Upper lobe of right lung (tissue), 1 donor: ENCODE measurements around the gene SLC46A2. TPM values are rescaled to one million over a fixed set of nuclear protein-coding genes. Genes with fewer than 3 reads are reported as not detected.

Experiments
- ATAC-seq: fragments of 200-7000 bp; cut with Tn5 transposase; one replicate; pipeline ENCODE4 v1.9.1; 2020; ENCODE audit warnings: mild to moderate bottlenecking, moderate library complexity
- DNase-seq: peaks from one replicate; pipeline ENCODE4 v3.0.0-alpha.2; 2020
- H3K27ac ChIP-seq: fragments of 200-600 bp; one replicate; pipeline ENCODE4 v1.8.0; 2022
- H3K27me3 ChIP-seq: fragments of 200-600 bp; one replicate; pipeline ENCODE4 v1.8.0; 2022; ENCODE audit warnings: mild to moderate bottlenecking
- H3K36me3 ChIP-seq: fragments of 200-600 bp; one replicate; pipeline ENCODE4 v1.8.0; 2022
- H3K4me1 ChIP-seq: fragments of 200-600 bp; one replicate; pipeline ENCODE4 v1.8.0; 2022
- H3K4me3 ChIP-seq: fragments of 200-600 bp; one replicate; pipeline ENCODE4 v1.8.0; 2022; ENCODE audit warnings: mild to moderate bottlenecking
- H3K9me3 ChIP-seq: fragments of 200-600 bp; one replicate; pipeline ENCODE4 v1.8.0; 2022
- intact Hi-C: fragments of 100-400 bp; cut with DNase I; formaldehyde crosslinking; loops from one replicate; pipeline ENCODE4 v1.11.0; 2022
- total RNA-seq: library from RNA; stranded (reverse); fragmentation: NEBNext Ultra II Directional; extraction: Animal tissue kit (Norgen Biotek cat#: 25700); gene quantifications from one replicate; pipeline ENCODE4 v1.2.1, GENCODE V29; 2021
- TF ChIP-seq, protein P1 (sequence below): fragments of 200-600 bp; IDR thresholded peaks from one replicate; pipeline ENCODE4 v1.8.0; 2022; ENCODE audit warnings: antibody characterized with exemption
- donor health status: DM: no; HTN: yes; CAD: no; lungs with severe emphysema.

Gene SLC46A2
- total RNA-seq, 1 donor from 2014 or later: 17.0 TPM

DNA sequence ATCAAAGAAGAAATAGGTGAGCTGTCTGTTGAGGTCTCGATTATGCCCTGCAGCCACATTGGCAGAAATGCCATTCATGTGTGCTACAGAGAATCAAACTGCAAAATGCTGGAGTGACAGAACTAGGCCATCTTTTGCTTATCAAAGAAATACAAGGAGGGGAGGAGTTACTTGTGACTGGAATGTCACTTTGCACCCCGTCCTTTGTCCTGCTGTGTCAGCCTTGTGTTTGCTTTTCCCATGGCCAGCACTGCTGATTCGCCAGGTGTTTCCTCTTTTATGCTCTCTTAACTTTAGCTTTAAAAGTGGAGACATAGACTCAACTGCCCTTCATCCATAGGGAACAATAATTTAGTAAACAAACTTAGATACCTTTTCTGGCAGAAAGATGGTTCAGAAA is 54.3 kb downstream of the SLC46A2 start:
- Histone ChIP-seq H3K27ac (no peak overlapping the region), H3K4me3 (no peak overlapping the region), H3K4me1 (peaks cover 11% of the 10 kb centered on the region), H3K9me3 (no peaks in the 10 kb centered on the region), H3K27me3 (no peaks in the 10 kb centered on the region), H3K36me3 (peaks cover 36% of the 10 kb centered on the region)
- intact Hi-C loops: no loop called here
- ATAC-seq (no peak), DNase-seq (no peak)
- TF ChIP-seq, protein P1, sequence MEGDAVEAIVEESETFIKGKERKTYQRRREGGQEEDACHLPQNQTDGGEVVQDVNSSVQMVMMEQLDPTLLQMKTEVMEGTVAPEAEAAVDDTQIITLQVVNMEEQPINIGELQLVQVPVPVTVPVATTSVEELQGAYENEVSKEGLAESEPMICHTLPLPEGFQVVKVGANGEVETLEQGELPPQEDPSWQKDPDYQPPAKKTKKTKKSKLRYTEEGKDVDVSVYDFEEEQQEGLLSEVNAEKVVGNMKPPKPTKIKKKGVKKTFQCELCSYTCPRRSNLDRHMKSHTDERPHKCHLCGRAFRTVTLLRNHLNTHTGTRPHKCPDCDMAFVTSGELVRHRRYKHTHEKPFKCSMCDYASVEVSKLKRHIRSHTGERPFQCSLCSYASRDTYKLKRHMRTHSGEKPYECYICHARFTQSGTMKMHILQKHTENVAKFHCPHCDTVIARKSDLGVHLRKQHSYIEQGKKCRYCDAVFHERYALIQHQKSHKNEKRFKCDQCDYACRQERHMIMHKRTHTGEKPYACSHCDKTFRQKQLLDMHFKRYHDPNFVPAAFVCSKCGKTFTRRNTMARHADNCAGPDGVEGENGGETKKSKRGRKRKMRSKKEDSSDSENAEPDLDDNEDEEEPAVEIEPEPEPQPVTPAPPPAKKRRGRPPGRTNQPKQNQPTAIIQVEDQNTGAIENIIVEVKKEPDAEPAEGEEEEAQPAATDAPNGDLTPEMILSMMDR: no peak

DNA sequence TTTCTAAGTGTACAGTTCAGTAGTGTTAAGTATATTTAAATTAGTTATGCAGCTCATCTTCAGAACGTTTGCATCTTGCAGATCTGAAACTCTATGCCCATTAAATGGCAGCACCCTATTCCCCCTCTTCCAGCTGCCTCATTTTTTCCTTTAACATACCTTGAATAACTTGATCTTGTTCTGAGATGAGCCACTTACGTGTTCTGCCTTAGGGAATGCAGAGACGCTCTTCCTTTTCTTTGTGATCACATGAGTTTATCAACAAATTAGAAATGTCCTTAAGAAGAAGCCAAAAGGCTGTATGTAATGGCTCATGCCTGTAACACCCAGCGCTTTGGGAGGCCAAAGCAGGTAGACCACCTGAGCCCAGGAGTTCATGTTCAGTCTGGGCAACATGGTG is 57.6 kb downstream of the SLC46A2 start:
- DNase-seq: no peak
- TF ChIP-seq, protein P1: no peak
- ATAC-seq: no peak
- Histone ChIP-seq H3K9me3 (no peaks in the 10 kb centered on the region), H3K4me1 (peaks cover 20% of the 10 kb centered on the region), H3K36me3 (peaks cover 21% of the 10 kb centered on the region), H3K27me3 (no peaks in the 10 kb centered on the region), H3K27ac (no peak overlapping the region), H3K4me3 (no peak overlapping the region)
- intact Hi-C loops: no loop called here

DNA sequence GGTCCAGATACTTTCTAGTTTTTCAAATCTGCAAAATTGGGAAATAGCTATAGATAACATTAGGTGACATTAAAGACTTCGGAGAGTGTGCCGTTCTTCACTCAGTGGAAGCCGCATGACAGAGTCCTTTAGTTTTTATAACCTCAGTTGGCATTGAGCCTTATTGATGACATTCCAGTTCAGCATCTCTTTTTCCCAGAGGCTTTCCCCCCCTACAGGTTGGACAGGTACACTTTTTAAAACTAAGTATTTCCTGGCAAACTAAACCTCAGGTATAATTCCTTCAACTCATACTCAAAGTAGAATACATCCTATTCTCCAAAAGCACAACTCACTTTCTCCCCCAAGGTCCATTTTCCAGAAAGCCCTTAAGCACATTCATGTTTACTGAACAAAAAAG is 58.7 kb downstream of the SLC46A2 start:
- intact Hi-C loops: no loop called here
- Histone ChIP-seq H3K4me3 (no peak overlapping the region), H3K27me3 (no peaks in the 10 kb centered on the region), H3K4me1 (peaks cover 20% of the 10 kb centered on the region), H3K27ac (peak overlapping the region; percentile 69), H3K36me3 (peaks cover 15% of the 10 kb centered on the region), H3K9me3 (no peaks in the 10 kb centered on the region)
- TF ChIP-seq, protein P1: no peak
- ATAC-seq: no peak
- no peak for DNase-seq

DNA sequence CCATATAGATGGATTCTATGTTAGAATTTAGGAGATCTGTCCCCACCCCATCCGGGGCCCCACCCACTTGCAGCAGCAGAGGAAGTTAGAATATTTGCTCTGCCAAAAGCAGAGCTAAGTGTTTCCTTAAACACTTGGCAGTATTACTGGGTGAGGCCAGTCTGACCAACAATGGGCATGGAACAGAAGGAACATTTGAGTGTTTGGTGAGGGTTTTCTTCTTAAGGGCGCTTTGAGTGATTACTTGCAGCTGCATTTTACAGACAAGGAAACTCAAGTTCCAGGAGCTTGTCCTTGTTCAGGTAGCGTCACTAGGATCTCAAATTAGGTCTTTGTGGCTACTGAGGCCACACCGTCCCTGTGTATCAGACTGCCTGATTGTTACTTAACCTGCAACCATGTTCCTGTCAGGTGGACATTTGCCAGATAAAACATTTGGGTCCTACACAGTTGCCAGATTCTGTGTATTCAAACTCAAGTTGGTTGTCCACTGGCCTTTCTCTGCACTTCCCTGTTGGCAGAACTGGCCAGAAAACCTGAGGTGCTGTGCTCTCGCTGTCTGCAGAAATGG is 59.3 kb downstream of the SLC46A2 start:
- H3K36me3 ChIP-seq: peaks cover 9% of the 10 kb centered on the region
- TF ChIP-seq, protein P1: no peak
- H3K27me3 ChIP-seq: no peaks in the 10 kb centered on the region
- peak; percentile 87 for DNase-seq
- intact Hi-C loops: no loop called here
- peak overlapping the region; percentile 69 for H3K27ac ChIP-seq
- ATAC-seq: peak; percentile 92
- no peak overlapping the region for H3K4me3 ChIP-seq
- no peaks in the 10 kb centered on the region for H3K9me3 ChIP-seq
- peaks cover 20% of the 10 kb centered on the region for H3K4me1 ChIP-seq

Other genes with a start within 250 kb of the SLC46A2 start
- gene INIP, start 172.8 kb downstream of the SLC46A2 start, total RNA-seq: 22.7 TPM
- 76.3 TPM for gene SNX30, start 140.1 kb downstream of the SLC46A2 start, total RNA-seq
- gene ZNF883, start 121.3 kb upstream of the SLC46A2 start, total RNA-seq: 0.78 TPM
- 2.4 TPM for gene ZFP37, start 165.8 kb upstream of the SLC46A2 start, total RNA-seq